ENCODE data around the gene ERCC1.
"Not testable (repeated sequence)": the region's sequence is repeated elsewhere in the genome, so short reads cannot be mapped to it uniquely, and the experiment has no call there.

Gene ERCC1

GRCh38 chr19:45429896-45430295 is 6.2 kb upstream of the ERCC1 start:
- DNase-seq (ENCODE audit: low read depth), result not testable (repeated sequence)

- no peak for DNase-seq (ENCODE audit: low read depth)
These were observed 4.9 kb upstream of the ERCC1 start for GRCh38 chr19:45428384-45429231.

GRCh38 chr19:45424191-45425058 is 708 bp upstream of the ERCC1 start:
- DNase-seq (ENCODE audit: low read depth), result peak; percentile 96

GRCh38 chr19:45423033-45423588 is 606 bp downstream of the ERCC1 start:
- no peak for DNase-seq (ENCODE audit: low read depth)

- DNase-seq (ENCODE audit: low read depth), result no peak
These were observed 1.7 kb downstream of the ERCC1 start for GRCh38 chr19:45421947-45422498.

GRCh38 chr19:45420871-45421270 is 2.8 kb downstream of the ERCC1 start:
- DNase-seq (ENCODE audit: low read depth), result no peak

GRCh38 chr19:45420356-45420755 is 3.4 kb downstream of the ERCC1 start:
- DNase-seq (ENCODE audit: low read depth), result no peak

GRCh38 chr19:45419895-45420294 is 3.8 kb downstream of the ERCC1 start:
- DNase-seq (ENCODE audit: low read depth), result no peak

GRCh38 chr19:45419396-45419795 is 4.3 kb downstream of the ERCC1 start:
- DNase-seq (ENCODE audit: low read depth), result no peak

GRCh38 chr19:45418802-45419201 is 4.9 kb downstream of the ERCC1 start:
- DNase-seq (ENCODE audit: low read depth), result no peak

- DNase-seq (ENCODE audit: low read depth), result no peak
These were observed 6.6 kb downstream of the ERCC1 start for GRCh38 chr19:45417151-45417550.

GRCh38 chr19:45414468-45414867 is 9.2 kb downstream of the ERCC1 start:
- no peak for DNase-seq (ENCODE audit: low read depth)

GRCh38 chr19:45413497-45413896 is 10.2 kb downstream of the ERCC1 start:
- peak; percentile 81 for DNase-seq (ENCODE audit: low read depth)

- DNase-seq (ENCODE audit: low read depth), result not testable (repeated sequence)
These were observed 13.4 kb downstream of the ERCC1 start for GRCh38 chr19:45410330-45410729.

- DNase-seq (ENCODE audit: low read depth), result no peak
These were observed 14.2 kb downstream of the ERCC1 start for GRCh38 chr19:45409557-45409920.

GRCh38 chr19:45408830-45409556 is 14.7 kb downstream of the ERCC1 start:
- no peak for DNase-seq (ENCODE audit: low read depth)

GRCh38 chr19:45408121-45408520 is 15.6 kb downstream of the ERCC1 start:
- no peak for DNase-seq (ENCODE audit: low read depth)

- not testable (repeated sequence) for DNase-seq (ENCODE audit: low read depth)
These were observed 16.1 kb downstream of the ERCC1 start for GRCh38 chr19:45407585-45407984.

GRCh38 chr19:45407091-45407375 is 16.7 kb downstream of the ERCC1 start:
- DNase-seq (ENCODE audit: low read depth), result no peak

GRCh38 chr19:45406226-45407090 is 17.3 kb downstream of the ERCC1 start, which contains the start of gene POLR1G:
Gene POLR1G, plus strand, starts transcription at chr19:45406644. Its CDS starts 53 bp downstream, at chr19:45406697.
- peak; percentile 83 for DNase-seq (ENCODE audit: low read depth)

All from iris pigment epithelial cell (primary cell).